Measurements from ENCODE around the gene FOXF2. TPM values are rescaled to one million over a fixed set of nuclear protein-coding genes. Genes with fewer than 3 reads are reported as not detected.

FOXF2 gene
- total and polyA plus RNA-seq, 2 donors (not counting 1 experiment from before 2014, with no cell fraction given), result not detected

- no peaks in the 10 kb centered on the region for H3K36me3 ChIP-seq (replicated peaks in 1 of 2; ENCODE audit: control extremely low read depth in 1 of 2, control insufficient read depth in 1 of 2, extremely low read depth in 1 of 2, insufficient read depth in 2 of 2, low read length in 1 of 2)
- DNase-seq (peak; percentile 37), ATAC-seq (ENCODE audit: low read depth) (no peak)
- WGBS (ENCODE audit: insufficient coverage), result 7% methylated on average over 74 of the region's 74 CpGs
- Mint-ChIP-seq H3K4me1 (peaks cover 31% of the 10 kb centered on the region), H3K9me3 (ENCODE audit: insufficient read depth) (no peaks in the 10 kb centered on the region), H3K4me3 (no peak overlapping the region), H3K27me3 (peaks cover 61% of the 10 kb centered on the region), H3K27ac (no peak overlapping the region)
- TF ChIP-seq, protein P1, sequence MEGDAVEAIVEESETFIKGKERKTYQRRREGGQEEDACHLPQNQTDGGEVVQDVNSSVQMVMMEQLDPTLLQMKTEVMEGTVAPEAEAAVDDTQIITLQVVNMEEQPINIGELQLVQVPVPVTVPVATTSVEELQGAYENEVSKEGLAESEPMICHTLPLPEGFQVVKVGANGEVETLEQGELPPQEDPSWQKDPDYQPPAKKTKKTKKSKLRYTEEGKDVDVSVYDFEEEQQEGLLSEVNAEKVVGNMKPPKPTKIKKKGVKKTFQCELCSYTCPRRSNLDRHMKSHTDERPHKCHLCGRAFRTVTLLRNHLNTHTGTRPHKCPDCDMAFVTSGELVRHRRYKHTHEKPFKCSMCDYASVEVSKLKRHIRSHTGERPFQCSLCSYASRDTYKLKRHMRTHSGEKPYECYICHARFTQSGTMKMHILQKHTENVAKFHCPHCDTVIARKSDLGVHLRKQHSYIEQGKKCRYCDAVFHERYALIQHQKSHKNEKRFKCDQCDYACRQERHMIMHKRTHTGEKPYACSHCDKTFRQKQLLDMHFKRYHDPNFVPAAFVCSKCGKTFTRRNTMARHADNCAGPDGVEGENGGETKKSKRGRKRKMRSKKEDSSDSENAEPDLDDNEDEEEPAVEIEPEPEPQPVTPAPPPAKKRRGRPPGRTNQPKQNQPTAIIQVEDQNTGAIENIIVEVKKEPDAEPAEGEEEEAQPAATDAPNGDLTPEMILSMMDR (IDR thresholded peaks at IDR 0.05), result no peak
- TF ChIP-seq EZH2 (IDR thresholded peaks at IDR 0.05; ENCODE audit: borderline replicate concordance, insufficient read depth, low read depth, low read length, poor library complexity, severe bottlenecking), result no peak
- H3K4me1 ChIP-seq (ENCODE audit: control insufficient read depth in 2 of 2, insufficient read depth in 2 of 2, low read length in 2 of 2), result peaks cover 38 to 46% of the 10 kb centered on the region in 2 donors
- no peaks in the 10 kb centered on the region for H3K79me2 ChIP-seq (ENCODE audit: control insufficient read depth, insufficient read depth, low read length)
- no peak overlapping the region for H3K27ac ChIP-seq (ENCODE audit: low read length in 2 of 2)
- H2AFZ ChIP-seq (ENCODE audit: insufficient read depth, low read depth, low read length, poor library complexity, severe bottlenecking), result peak overlapping the region; percentile 38
- H3K9me3 ChIP-seq (ENCODE audit: control extremely low read depth in 1 of 3, control insufficient read depth in 2 of 3, insufficient read depth in 1 of 3, low read length in 2 of 3), result peaks cover 0 to 12% (median 0%) of the 10 kb centered on the region in 3 donors
- ChIA-PET CTCF (interaction anchor here (0.8 to 1.5 kb wide), 2 partner anchors 595 to 799 kb away, joined by 3 to 6 read pairs; no protein-coding TSS in a partner anchor), POLR2A (no interaction called here)
- H3K9ac ChIP-seq (ENCODE audit: low read length), result peak overlapping the region; percentile 54
- no peaks in the 10 kb centered on the region for H4K20me1 ChIP-seq (ENCODE audit: control insufficient read depth, insufficient read depth, low read length, poor library complexity, severe bottlenecking)
- intact Hi-C loops (cut with micrococcal nuclease), result no loop called here
- peak overlapping the region in 2 of 5 experiments; percentile 38 to 42 for H3K4me3 ChIP-seq (ENCODE audit: control extremely low read depth in 1 of 5, extremely low read depth in 1 of 5, insufficient read depth in 1 of 5, low read depth in 2 of 5, low read length in 4 of 5)
- H3K4me2 ChIP-seq (replicated peaks; ENCODE audit: low read depth, low read length, poor library complexity, severe bottlenecking), result peak overlapping the region; percentile 76
- H3K27me3 ChIP-seq (replicated peaks in 1 of 4; ENCODE audit: control extremely low read depth in 1 of 4, control insufficient read depth in 3 of 4, insufficient read depth in 4 of 4, low read length in 3 of 4), result peaks cover 0 to 80% (median 58%) of the 10 kb centered on the region in 4 experiments
Observed at GRCh38 chr6:1392813-1393640, 3.7 kb downstream of the FOXF2 start.

All from B cell (primary cell).